NCI-H1092 treated with DMSO at 0.1 percent for 48 hours (cell line): Measurements from ENCODE around the gene MRTFB.

Experiments
- DNase-seq: peaks from one replicate; lab custom pipeline; 2025; lab: John Stamatoyannopoulos, UW

MRTFB gene

DNA sequence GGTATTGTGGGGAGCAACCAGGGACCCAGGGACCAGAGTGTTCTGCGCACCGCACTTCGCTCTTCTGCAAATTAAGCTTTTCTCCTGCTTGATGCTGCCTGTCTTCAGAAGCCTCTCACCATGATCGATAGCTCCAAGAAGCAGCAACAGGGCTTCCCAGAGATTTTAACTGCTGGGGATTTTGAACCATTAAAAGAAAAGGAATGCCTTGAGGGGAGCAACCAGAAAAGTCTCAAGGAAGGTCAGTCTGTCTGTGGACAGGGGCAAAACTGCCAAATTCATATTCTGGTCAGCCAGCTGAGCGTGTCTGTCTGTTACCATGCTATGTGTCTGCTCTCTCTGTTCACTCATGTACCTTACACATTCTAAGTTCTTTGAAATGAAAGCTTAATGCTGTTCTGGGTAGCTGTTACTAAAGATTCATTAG lies 115.7 kb downstream of the MRTFB start:
- DNase-seq: peak; percentile 58

DNA sequence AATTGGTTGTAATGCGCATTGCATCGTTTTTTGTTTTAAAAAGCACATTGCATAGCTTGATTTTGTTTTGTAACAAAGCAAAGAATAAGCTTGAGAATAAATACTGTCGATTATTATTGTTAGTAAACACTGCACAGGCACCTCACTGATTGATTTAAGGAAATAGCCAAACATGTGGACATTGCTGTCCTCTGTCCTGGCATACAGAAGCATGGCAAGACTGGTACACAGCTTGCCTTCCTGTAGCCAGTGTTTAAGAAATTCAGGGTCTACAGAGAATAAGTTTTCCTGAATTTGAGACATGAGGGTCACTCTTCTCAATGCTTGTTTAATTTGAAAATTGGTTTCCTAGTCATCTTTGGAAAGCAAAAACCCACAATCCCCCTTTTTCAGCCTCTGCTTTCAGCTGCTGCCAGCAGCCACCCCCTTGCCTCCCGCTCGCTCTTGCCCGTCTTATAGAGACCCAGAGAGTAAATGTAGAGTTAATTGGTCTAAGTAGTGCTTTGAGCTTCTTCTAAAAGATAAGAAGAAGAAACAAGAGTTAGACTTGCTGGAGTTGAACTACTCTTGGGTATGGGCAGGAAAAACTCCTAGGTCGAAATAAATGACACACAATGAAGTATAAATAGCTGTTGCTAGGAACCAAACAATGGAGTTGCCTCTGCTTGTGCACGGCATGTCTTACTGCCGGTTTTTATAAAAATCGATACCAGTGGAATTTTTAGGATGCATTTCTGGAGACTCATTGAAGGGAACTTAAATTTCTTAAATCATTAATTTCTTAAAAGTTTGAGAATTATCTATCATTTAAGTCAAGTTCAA lies 116.6 kb downstream of the MRTFB start:
- peak; percentile 36 for DNase-seq

DNA sequence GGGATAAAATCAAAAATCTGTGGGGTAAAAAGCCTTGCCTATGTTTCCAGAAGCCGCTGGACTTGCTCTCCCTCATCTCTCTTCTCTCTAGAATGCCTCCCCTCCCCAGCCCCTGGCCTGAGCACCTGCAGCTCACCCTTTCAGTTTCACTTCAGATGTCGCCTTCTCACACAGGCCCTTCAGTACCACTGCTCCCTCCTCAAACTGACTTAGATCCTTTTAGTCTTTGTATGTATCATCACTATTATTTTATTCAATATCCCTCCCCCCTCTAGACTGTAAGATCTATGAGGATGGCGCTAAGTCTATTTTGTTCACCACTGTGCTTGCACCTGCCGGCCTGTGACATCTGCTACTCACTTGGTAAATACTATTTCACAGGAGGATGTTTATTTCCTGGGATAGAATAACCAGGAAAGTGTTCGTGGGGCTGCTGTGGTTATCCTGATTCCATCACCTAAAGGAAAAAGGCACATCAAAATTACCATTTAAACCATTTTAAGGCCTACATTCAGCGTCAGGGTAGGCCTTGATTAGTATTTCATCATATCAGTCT lies 122.3 kb downstream of the MRTFB start:
- peak; percentile 68 for DNase-seq

GRCh38 chr16:14194721-14195120 lies 123.6 kb downstream of the MRTFB start:
- peak; percentile 55 for DNase-seq

DNA sequence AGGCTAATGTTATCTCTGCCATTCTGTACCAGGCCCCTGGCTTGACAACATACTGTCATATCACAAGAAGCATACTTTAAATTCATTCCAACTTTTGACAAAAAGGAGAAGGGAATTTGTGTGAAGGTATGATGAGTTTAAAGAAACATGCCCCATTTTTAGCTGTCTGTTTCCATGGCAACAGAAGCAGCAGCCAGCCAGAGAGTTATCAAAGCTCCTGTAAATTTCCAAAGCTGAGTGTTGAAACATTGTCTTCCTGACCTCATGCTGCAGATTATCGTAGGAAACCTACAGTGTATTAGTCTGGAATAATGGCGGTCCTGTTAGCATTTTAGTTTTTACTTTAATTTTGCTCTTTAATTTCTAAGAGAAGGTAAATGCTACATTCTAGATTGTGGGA lies 124.9 kb downstream of the MRTFB start:
- no peak for DNase-seq

DNA sequence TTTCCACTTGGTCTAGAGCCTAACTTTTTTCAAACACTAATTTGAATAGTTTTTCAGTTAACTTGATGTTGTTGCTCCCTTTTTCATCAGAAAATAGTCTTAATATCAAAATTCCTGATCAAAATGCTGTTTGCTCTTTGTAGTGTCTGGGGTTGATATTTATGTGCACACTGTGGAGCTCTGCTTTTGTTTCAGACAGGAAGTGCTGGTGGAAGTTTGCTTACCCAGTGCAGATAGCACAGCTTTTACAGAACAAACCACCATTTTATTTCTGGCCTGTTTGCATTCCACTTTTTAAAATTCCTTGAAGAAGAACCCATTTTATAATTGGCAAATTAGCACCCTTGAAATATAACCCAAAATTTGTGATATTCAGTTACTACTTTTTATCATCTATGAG lies 125.4 kb downstream of the MRTFB start:
- peak; percentile 21 for DNase-seq

DNA sequence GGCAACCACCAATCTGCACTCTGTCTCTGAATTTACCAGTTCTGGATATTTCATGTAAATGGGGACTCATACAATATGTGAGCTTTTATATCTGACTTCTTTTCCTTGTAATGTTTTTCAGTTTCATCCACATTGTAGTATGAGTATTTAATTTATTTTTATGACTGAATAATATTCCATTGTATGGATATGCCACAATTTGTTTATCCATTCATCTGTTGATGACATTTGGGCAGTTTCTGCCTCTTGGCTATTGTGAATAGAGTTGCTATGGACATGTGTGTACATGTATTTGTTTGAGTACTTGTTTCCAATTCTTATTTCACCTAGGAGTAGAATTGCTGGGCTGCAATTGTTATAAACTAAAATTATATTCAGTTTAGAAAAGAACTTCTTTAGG lies 126.9 kb downstream of the MRTFB start:
- no peak for DNase-seq

DNA sequence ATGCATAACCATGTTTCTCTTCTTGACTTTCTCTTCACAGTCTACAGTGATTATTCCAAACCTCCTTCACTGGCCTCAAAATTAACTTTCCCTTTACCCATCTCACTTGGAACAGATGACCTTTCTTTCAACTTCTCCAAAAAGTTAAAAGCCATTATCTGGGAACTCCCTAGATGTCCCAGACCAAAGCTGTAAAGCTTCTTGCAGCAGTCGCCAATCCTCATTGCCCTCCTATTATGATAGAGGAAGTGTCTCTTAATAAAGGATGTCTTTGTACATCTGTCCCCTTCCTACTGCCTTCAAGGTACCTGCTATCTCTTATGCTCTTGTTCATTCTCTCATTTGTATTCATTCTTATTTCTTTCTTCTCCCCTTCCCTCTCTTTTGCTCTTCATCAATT lies 127.5 kb downstream of the MRTFB start:
- DNase-seq: no peak

DNA sequence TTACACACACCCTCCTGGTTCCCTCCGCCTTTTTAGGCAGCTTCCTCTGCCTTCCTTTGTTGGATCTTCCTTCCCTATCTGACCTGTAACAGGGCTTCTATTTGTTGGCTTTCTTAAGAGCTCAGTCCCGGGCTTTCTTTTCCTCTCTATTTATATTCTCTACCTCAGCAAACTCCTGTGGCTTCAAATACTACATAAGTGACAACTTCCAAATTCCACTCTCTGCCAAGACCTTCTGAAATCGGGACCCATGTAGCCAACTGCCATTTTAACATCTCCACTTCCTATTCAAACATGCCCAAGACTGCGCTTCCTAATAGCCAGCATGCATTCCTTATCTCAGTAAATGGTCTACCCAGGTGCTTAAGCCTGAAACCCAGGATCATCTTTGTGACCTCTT lies 128.1 kb downstream of the MRTFB start:
- DNase-seq: no peak

GRCh38 chr16:14199624-14200023 lies 128.5 kb downstream of the MRTFB start:
- DNase-seq: no peak

- DNase-seq: no peak
These were observed 131.0 kb downstream of the MRTFB start for GRCh38 chr16:14202095-14202494.

DNA sequence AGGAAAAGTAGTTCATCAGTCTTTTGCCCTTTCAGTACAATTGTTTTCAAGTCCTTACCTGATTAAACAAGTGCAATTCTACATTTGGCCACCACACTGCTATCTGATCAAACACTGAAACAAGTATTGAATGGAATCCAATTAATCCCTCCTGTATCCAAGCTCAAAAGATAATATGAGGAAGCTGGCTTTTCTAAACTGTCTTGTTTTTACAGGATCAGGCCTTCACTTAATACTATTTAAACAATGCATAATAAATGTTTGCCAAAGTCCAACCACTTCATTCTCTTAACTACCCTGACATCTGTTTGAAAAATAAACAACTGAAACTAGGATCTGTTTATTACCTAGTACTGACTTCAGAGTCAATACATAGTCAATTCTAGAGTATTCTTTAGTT lies 131.6 kb downstream of the MRTFB start:
- peak; percentile 86 for DNase-seq

DNA sequence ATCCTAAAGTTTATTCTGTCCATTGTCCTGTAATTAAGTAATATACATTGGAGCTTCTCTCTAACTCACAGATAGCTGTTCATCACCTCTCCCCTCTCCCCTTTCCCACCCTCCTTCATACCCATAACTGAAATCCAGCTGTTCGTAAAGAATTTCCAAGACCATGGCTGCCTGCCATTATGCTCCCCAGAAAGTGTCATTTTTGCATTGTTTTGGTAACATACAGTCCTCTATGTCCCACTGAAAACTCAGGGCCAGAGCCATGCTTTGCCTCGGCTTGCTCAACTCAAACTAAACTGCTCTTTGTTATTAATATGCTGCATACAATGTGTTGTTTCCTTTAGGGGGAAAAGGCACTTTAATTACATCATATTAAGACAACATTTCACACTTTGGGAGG lies 132.0 kb downstream of the MRTFB start:
- DNase-seq: peak; percentile 61

DNA sequence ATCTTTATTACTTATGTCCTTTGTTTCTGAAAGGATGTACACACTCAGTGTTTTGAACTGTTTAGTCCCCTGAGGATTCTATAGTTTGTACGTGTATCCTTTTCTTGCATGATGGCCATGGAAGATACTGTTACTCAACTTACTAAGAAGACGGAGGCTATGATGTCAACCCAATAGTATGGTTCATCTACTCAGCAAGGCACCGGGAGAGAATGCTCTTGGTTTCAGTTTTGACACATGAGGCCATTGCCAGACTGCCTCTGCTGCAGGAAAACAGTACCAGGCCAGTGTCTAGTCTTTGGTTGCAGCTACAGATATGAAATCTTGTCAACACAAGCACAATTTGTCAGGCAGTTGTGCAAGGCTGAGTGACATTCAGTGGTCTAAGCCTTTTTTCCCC lies 134.5 kb downstream of the MRTFB start:
- no peak for DNase-seq

- DNase-seq: no peak
These were observed 140.9 kb downstream of the MRTFB start for GRCh38 chr16:14211856-14212543.

GRCh38 chr16:14215941-14216340 lies 144.8 kb downstream of the MRTFB start:
- DNase-seq: no peak

DNA sequence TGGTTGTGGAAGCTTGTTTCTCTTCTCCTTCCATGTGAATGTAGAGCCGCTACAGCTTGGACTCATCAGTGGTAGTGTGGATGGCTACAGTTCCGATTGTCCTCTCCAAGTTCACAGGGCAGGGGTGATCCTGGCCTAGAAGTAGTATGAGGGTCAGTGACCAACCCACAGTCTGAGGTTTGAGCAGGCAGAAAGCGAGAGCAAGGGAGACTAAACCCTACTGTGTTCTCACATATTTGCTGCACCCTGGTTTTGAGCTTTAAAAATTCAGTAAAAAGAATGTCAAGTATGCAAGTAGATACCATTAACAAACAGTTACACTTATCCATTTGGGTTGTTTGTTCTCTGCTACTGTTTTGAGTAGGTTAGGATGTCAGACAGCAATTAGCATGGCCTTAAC lies 148.9 kb downstream of the MRTFB start:
- no peak for DNase-seq

DNA sequence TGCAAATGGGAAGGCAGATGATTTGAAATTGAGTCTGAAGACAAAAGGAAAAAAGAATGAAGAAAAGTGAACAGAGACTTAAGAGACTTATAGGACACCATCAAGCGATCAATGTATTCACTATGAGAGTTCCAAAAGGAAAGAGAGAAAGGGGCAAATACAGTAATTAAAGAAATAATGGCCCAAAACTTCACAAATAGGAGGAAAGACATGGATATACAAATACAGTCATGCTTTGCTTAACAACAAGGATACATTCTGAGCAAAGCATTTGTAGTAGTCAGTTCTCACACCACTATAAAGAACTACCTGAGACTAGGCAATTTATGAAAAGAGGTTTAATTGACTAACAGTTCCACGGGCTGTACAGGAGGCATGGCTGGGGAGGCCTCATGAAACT lies 152.5 kb downstream of the MRTFB start:
- no peak for DNase-seq

GRCh38 chr16:14225457-14225856 lies 154.3 kb downstream of the MRTFB start:
- no peak for DNase-seq

GRCh38 chr16:14232106-14232864 lies 161.2 kb downstream of the MRTFB start:
- peak; percentile 49 for DNase-seq

DNA sequence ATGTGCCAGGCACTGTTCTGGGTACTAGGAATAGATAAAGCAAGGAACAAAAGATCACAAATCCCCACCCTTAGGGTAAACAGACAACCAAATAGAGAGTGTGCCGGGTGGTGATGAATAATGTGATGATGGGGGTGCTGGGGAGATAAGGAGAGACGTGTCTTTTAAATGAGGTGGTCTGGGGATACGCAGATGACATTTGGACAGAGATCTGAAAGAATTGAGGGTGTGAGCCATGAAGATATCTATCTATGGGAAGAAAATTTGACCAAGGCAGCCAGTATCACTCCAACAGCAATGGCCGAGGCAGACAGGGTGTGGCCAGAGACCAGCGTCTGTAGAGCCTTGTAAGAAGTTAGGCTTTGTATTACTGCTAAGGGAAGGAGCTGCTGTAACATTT lies 165.3 kb downstream of the MRTFB start:
- no peak for DNase-seq

DNA sequence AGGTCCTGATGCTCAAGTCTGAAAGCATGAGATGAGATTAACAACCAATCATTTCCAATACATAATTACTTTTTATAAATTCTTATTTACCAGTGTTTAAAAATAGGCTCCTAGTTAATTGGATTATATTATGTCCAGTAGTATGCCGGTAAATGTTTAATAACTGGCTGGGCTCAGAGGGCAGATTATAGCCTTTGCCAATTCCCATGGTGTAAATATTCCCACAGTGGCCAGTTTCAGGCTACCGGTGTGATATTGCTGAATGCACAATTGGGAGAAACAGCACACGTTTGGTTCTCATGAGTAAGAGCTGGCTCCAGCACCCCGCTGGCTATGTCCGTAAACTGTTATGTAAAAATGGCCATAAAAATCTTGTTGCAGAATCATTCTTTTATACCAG lies 167.6 kb downstream of the MRTFB start:
- DNase-seq: no peak

DNA sequence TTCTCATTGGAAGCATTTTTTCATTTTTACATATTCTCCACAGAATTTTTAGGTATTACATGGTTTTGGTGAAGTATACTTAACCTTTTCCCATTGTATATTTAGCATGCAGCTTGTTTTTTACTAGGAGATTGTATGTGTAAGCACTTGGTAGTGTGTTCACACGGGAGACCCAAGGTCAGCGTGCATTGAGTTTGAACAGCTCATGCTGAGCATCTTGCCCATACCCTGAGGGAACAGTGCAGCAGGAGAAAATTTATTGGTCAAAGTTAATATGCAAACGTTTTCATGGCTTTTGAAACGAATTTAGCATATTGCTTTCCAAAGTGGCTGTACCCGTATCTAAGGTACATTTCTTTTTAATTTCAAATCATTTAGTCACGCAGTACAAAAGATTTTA lies 168.7 kb downstream of the MRTFB start:
- no peak for DNase-seq
